Breast epithelium (tissue), 3 donors: ENCODE data around the gene NAPB.

ENCODE experiments used
- POLR2A ChIP-seq: fragments of 450-650 bp; IDR thresholded peaks from one replicate; pipeline ENCODE4 v1.6.1; 2016; ENCODE audit warnings: antibody characterized with exemption, mild to moderate bottlenecking, moderate library complexity
- POLR2AphosphoS5 ChIP-seq, 3 donors: sonication (generic); formaldehyde crosslinking; IDR thresholded peaks; one replicate each; pipeline ENCODE4 v1.6.1; 2017; ENCODE audit warnings: antibody characterized with exemption in 3 of 3

GRCh38 chr20:23358923-23359593, 62.2 kb downstream of the NAPB start:
- TF ChIP-seq POLR2A (no peak), POLR2AphosphoS5 (IDR thresholded peaks at IDR 0.05) (no peak)
